WTC11 (cell line): ENCODE results near the gene CAMP. TPM values are rescaled to one million over a fixed set of nuclear protein-coding genes. Genes with fewer than 3 reads are reported as not detected.

Source experiments
- ATAC-seq: fragments of 200-7000 bp; cut with Tn5 transposase; 2 replicates; pipeline ENCODE4 v1.10.0; 2021; ENCODE audit warnings: mild to moderate bottlenecking, moderate library complexity
- CTCF ChIA-PET: fragments of 300-600 bp; sonication (Branson Sonifier 250); formaldehyde crosslinking; loops from one replicate; lab custom pipeline; 2021; ENCODE audit warnings: antibody characterized with exemption; lab: Charles Lee
- POLR2A ChIA-PET: fragments of 350-600 bp; sonication (Branson Sonifier 250); formaldehyde crosslinking; loops from one replicate; lab custom pipeline; 2021; ENCODE audit warnings: antibody characterized with exemption; lab: Charles Lee
- DNase-seq: peaks from one replicate; pipeline ENCODE4 v3.0.0; 2021; ENCODE audit warnings: low spot score
- H3K27ac Mint-ChIP-seq: 2 replicates; pipeline ENCODE4 v1.8.0; 2021; ENCODE audit warnings: mixed read lengths
- H3K27me3 Mint-ChIP-seq: 2 replicates; pipeline ENCODE4 v1.8.0; 2021; ENCODE audit warnings: low read depth, mild to moderate bottlenecking, moderate library complexity, mixed read lengths
- H3K36me3 Mint-ChIP-seq: 2 replicates; pipeline ENCODE4 v1.8.0; 2021; ENCODE audit warnings: mixed read lengths
- H3K4me1 Mint-ChIP-seq: 2 replicates; pipeline ENCODE4 v1.8.0; 2022; ENCODE audit warnings: mixed read lengths
- H3K4me3 Mint-ChIP-seq: 2 replicates; pipeline ENCODE4 v1.8.0; 2021; ENCODE audit warnings: mild to moderate bottlenecking, moderate library complexity, mixed read lengths
- H3K9me3 Mint-ChIP-seq: 2 replicates; pipeline ENCODE4 v1.8.0; 2021; ENCODE audit warnings: mixed read lengths
- ATF6 ChIP-seq: sonication (generic); formaldehyde crosslinking; IDR thresholded peaks from 2 replicates; pipeline ENCODE4 v1.8.1; 2023; ENCODE audit warnings: mild to moderate bottlenecking, missing genetic modification reagents
- GRHL2 ChIP-seq: fragments of 250-450 bp; sonication (Bioruptor Pico); IDR thresholded peaks from 2 replicates; pipeline ENCODE4 v1.8.0; 2022; ENCODE audit warnings: mild to moderate bottlenecking, moderate library complexity; ENCODE audit not compliant: insufficient replicate concordance, severe bottlenecking
- GTF2I ChIP-seq: fragments of 250-450 bp; sonication (Bioruptor Pico); conservative IDR thresholded peaks from 2 replicates; pipeline ENCODE4 v1.4.0; 2021; ENCODE audit warnings: mild to moderate bottlenecking
- IRF1 ChIP-seq: sonication (generic); formaldehyde crosslinking; IDR thresholded peaks from 2 replicates; pipeline ENCODE4 v1.8.0; 2023; ENCODE audit warnings: missing genetic modification reagents
- KAT7 ChIP-seq: sonication (generic); formaldehyde crosslinking; IDR thresholded peaks from 2 replicates; pipeline ENCODE4 v1.8.1; 2023; ENCODE audit warnings: missing genetic modification reagents, mild to moderate bottlenecking, borderline replicate concordance
- MLX ChIP-seq: sonication (generic); formaldehyde crosslinking; IDR thresholded peaks from 2 replicates; pipeline ENCODE4 v1.8.1; 2023; ENCODE audit warnings: mild to moderate bottlenecking, missing genetic modification reagents, moderate library complexity
- MXD4 ChIP-seq: fragments of 250-450 bp; sonication (Bioruptor Pico); IDR thresholded peaks from 2 replicates; pipeline ENCODE4 v1.8.0; 2021; ENCODE audit warnings: mild to moderate bottlenecking, moderate library complexity, borderline replicate concordance
- NR1H2 ChIP-seq: sonication (generic); formaldehyde crosslinking; IDR thresholded peaks from 2 replicates; pipeline ENCODE4 v1.9.0; 2021; ENCODE audit warnings: mild to moderate bottlenecking, moderate library complexity, missing genetic modification reagents
- TCF7 ChIP-seq: sonication (generic); formaldehyde crosslinking; IDR thresholded peaks from 2 replicates; pipeline ENCODE4 v1.8.0; 2022; ENCODE audit warnings: mild to moderate bottlenecking, low read depth, missing genetic modification reagents, moderate library complexity
- TP53 ChIP-seq: sonication (generic); formaldehyde crosslinking; IDR thresholded peaks from 2 replicates; pipeline ENCODE4 v1.8.1; 2023; ENCODE audit warnings: mild to moderate bottlenecking, missing genetic modification reagents
- ZNF138 ChIP-seq: sonication (generic); formaldehyde crosslinking; conservative IDR thresholded peaks from 2 replicates; pipeline ENCODE4 v1.8.1; 2022; ENCODE audit warnings: mild to moderate bottlenecking, moderate library complexity, missing genetic modification reagents
- ZNF219 ChIP-seq: sonication (generic); formaldehyde crosslinking; IDR thresholded peaks from 2 replicates; pipeline ENCODE4 v1.8.0; 2023; ENCODE audit warnings: missing genetic modification reagents, mild to moderate bottlenecking, borderline replicate concordance
- ZNF232 ChIP-seq: sonication (generic); formaldehyde crosslinking; IDR thresholded peaks from 2 replicates; pipeline ENCODE4 v1.8.0; 2022; ENCODE audit warnings: mild to moderate bottlenecking, missing genetic modification reagents
- ZNF396 ChIP-seq: fragments of 250-450 bp; sonication (Bioruptor Pico); IDR thresholded peaks from 2 replicates; pipeline ENCODE4 v1.8.0; 2021; ENCODE audit warnings: mild to moderate bottlenecking, moderate library complexity, borderline replicate concordance
- ZNF512 ChIP-seq: sonication (generic); formaldehyde crosslinking; IDR thresholded peaks from 2 replicates; pipeline ENCODE4 v1.8.1; 2022; ENCODE audit warnings: missing genetic modification reagents, borderline replicate concordance
- total RNA-seq: library from RNA; stranded (reverse); gene quantifications from 3 replicates; pipeline ENCODE4 v1.2.3, GENCODE V29; 2021
- TF ChIP-seq, protein P1 (sequence below): sonication (generic); formaldehyde crosslinking; IDR thresholded peaks from 2 replicates; pipeline ENCODE4 v1.8.0; 2022; ENCODE audit warnings: mild to moderate bottlenecking, missing genetic modification reagents
- TF ChIP-seq, protein P2 (sequence below): sonication (generic); formaldehyde crosslinking; IDR thresholded peaks from 2 replicates; pipeline ENCODE4 v1.8.0; 2022; ENCODE audit warnings: mild to moderate bottlenecking, missing genetic modification reagents
- TF ChIP-seq, protein P3 (sequence below): sonication (generic); formaldehyde crosslinking; conservative IDR thresholded peaks from 2 replicates; pipeline ENCODE4 v1.8.1; 2023; ENCODE audit warnings: mild to moderate bottlenecking, low read depth, missing genetic modification reagents, moderate library complexity
- TF ChIP-seq, protein P4 (sequence below): fragments of 250-450 bp; sonication (Bioruptor Pico); IDR thresholded peaks from 2 replicates; pipeline ENCODE4 v1.9.0; 2021; ENCODE audit warnings: mild to moderate bottlenecking, borderline replicate concordance

Gene CAMP
- total RNA-seq, 1 experiment from 2014 or later = not detected

DNA sequence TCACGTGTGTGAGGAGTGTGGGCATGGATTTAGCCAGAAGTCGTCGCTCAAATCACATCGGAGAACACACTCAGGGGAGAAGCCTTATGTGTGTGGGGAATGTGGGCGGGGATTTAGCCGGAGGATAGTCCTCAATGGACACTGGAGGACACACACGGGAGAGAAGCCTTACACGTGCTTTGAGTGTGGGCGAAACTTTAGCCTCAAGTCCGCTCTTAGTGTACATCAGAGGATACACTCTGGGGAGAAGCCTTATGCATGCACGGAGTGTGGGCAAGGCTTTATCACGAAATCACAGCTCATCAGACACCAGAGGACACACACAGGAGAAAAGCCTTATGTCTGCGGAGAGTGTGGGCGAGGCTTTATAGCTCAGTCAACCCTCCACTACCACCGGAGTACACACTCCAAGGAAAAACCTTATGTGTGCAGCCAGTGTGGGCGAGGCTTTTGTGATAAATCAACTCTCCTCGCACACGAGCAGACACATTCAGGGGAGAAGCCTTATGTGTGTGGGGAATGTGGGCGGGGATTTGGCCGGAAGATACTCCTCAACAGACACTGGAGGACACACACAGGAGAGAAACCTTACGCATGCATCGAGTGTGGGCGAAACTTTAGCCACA is 45.8 kb downstream of the CAMP start (continued):
- no peak for TF ChIP-seq TP53
- TF ChIP-seq IRF1 (CRISPR knock-in tag) = no peak
- TF ChIP-seq ZNF232 = no peak
- TF ChIP-seq MXD4 (CRISPR knock-in tag) = no peak
- no peak for TF ChIP-seq GRHL2 (CRISPR knock-in tag)
- TF ChIP-seq, protein P1, sequence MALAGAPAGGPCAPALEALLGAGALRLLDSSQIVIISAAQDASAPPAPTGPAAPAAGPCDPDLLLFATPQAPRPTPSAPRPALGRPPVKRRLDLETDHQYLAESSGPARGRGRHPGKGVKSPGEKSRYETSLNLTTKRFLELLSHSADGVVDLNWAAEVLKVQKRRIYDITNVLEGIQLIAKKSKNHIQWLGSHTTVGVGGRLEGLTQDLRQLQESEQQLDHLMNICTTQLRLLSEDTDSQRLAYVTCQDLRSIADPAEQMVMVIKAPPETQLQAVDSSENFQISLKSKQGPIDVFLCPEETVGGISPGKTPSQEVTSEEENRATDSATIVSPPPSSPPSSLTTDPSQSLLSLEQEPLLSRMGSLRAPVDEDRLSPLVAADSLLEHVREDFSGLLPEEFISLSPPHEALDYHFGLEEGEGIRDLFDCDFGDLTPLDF (CRISPR knock-in tag) = no peak
- TF ChIP-seq, protein P2, sequence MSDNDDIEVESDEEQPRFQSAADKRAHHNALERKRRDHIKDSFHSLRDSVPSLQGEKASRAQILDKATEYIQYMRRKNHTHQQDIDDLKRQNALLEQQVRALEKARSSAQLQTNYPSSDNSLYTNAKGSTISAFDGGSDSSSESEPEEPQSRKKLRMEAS = no peak
- TF ChIP-seq ZNF138 = no peak
- TF ChIP-seq, protein P3, sequence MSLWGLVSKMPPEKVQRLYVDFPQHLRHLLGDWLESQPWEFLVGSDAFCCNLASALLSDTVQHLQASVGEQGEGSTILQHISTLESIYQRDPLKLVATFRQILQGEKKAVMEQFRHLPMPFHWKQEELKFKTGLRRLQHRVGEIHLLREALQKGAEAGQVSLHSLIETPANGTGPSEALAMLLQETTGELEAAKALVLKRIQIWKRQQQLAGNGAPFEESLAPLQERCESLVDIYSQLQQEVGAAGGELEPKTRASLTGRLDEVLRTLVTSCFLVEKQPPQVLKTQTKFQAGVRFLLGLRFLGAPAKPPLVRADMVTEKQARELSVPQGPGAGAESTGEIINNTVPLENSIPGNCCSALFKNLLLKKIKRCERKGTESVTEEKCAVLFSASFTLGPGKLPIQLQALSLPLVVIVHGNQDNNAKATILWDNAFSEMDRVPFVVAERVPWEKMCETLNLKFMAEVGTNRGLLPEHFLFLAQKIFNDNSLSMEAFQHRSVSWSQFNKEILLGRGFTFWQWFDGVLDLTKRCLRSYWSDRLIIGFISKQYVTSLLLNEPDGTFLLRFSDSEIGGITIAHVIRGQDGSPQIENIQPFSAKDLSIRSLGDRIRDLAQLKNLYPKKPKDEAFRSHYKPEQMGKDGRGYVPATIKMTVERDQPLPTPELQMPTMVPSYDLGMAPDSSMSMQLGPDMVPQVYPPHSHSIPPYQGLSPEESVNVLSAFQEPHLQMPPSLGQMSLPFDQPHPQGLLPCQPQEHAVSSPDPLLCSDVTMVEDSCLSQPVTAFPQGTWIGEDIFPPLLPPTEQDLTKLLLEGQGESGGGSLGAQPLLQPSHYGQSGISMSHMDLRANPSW (CRISPR knock-in tag) = no peak
- no peak for TF ChIP-seq GTF2I (CRISPR knock-in tag)

GRCh38 chr3:48269592-48269991 is 46.3 kb downstream of the CAMP start:
- ChIA-PET CTCF (interaction anchor here (7.9 kb wide), 1 partner anchor 167 kb away, joined by 91 read pairs; no protein-coding TSS in a partner anchor), POLR2A (no interaction called here)

DNA sequence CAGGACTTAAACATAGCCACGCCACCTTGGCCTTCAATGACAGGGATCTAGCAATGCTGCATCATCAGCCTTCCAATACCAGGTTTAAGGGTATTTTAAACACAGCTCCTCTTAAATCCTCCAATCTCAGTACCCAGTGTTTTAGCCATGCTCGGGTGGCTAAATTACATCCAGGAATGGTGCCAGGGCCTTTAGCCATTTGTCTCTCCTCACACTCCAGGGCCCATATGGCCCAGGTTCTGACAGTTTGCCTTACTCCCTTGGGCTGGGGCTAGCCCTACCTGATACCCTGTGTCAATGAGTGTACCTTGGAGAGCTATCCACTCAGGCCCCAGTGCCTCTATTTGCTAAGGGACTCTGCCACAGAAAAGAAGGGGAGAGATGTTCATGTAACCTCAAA is 47.0 kb downstream of the CAMP start:
- ChIA-PET POLR2A (no interaction called here), CTCF (interaction anchor here (7.9 kb wide), 1 partner anchor 166 kb away, joined by 91 read pairs; no protein-coding TSS in a partner anchor)
- H3K27ac Mint-ChIP-seq = no peak overlapping the region
- TF ChIP-seq MLX = no peak
- TF ChIP-seq ZNF396 (CRISPR knock-in tag) = no peak
- TF ChIP-seq KAT7 = no peak
- no peak for TF ChIP-seq ZNF219 (CRISPR knock-in tag)
- TF ChIP-seq ATF6 (CRISPR knock-in tag) = no peak
- TF ChIP-seq, protein P4, sequence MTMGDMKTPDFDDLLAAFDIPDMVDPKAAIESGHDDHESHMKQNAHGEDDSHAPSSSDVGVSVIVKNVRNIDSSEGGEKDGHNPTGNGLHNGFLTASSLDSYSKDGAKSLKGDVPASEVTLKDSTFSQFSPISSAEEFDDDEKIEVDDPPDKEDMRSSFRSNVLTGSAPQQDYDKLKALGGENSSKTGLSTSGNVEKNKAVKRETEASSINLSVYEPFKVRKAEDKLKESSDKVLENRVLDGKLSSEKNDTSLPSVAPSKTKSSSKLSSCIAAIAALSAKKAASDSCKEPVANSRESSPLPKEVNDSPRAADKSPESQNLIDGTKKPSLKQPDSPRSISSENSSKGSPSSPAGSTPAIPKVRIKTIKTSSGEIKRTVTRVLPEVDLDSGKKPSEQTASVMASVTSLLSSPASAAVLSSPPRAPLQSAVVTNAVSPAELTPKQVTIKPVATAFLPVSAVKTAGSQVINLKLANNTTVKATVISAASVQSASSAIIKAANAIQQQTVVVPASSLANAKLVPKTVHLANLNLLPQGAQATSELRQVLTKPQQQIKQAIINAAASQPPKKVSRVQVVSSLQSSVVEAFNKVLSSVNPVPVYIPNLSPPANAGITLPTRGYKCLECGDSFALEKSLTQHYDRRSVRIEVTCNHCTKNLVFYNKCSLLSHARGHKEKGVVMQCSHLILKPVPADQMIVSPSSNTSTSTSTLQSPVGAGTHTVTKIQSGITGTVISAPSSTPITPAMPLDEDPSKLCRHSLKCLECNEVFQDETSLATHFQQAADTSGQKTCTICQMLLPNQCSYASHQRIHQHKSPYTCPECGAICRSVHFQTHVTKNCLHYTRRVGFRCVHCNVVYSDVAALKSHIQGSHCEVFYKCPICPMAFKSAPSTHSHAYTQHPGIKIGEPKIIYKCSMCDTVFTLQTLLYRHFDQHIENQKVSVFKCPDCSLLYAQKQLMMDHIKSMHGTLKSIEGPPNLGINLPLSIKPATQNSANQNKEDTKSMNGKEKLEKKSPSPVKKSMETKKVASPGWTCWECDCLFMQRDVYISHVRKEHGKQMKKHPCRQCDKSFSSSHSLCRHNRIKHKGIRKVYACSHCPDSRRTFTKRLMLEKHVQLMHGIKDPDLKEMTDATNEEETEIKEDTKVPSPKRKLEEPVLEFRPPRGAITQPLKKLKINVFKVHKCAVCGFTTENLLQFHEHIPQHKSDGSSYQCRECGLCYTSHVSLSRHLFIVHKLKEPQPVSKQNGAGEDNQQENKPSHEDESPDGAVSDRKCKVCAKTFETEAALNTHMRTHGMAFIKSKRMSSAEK (CRISPR knock-in tag) = no peak
- TF ChIP-seq ZNF512 (CRISPR knock-in tag) = no peak

More at GRCh38 chr3:48269592-48269991, 46.3 kb downstream of the CAMP start:
- no peak overlapping the region for H3K4me3 Mint-ChIP-seq
- peaks cover 78% of the 10 kb centered on the region for H3K36me3 Mint-ChIP-seq
- ATAC-seq = no peak
- H3K9me3 Mint-ChIP-seq = peaks cover 42% of the 10 kb centered on the region
- H3K27me3 Mint-ChIP-seq = no peaks in the 10 kb centered on the region
- no peak for DNase-seq
- no peak for TF ChIP-seq TCF7
- no peak for TF ChIP-seq NR1H2 (CRISPR knock-in tag)
- H3K4me1 Mint-ChIP-seq = peaks cover 3% of the 10 kb centered on the region
- peak overlapping the region; percentile 30; the same call in 1 of the 2 replicates for H3K27ac Mint-ChIP-seq

More for the DNA sequence above, 47.0 kb downstream of the CAMP start:
- Mint-ChIP-seq H3K27me3 (no peaks in the 10 kb centered on the region), H3K36me3 (peaks cover 78% of the 10 kb centered on the region), H3K9me3 (peaks cover 42% of the 10 kb centered on the region), H3K4me1 (peaks cover 8% of the 10 kb centered on the region), H3K4me3 (no peak overlapping the region)
- ATAC-seq = no peak
- no peak for DNase-seq
